HG03354 (cell line): ENCODE measurements around the gene GNAI2.

Experiments used
- ATAC-seq: cut with Tn5 transposase; IDR thresholded peaks from one replicate; pipeline ENCODE4 v1.9.1; 2021; ENCODE audit warnings: mild to moderate bottlenecking; ENCODE audit not compliant: unreplicated experiment, poor library complexity, severe bottlenecking

GNAI2 gene

DNA sequence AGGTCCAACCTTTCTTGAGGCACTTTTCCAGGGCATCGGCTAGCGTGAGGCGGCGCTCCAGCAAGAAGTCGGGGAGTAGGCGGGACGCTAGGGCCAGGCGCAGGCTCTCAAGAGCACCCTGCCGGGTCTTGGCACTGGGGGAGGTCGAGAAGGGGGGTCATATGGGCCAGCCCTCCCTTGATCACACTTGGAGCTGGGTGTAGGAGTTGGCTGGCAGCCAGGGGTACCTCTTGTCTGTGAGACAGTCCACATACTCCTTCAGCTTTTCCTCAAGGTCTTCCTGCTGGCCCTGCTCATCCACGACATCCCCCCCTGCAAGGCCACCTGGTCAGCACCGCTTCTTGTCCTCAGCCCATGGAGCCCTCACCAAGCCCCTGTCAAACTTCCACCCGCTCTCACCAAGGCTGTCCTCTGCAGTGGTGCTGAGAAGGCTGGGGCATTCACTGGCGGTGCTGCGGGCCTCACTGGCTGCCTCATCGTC, 54.2 kb downstream of the GNAI2 start:
- no peak for ATAC-seq

DNA sequence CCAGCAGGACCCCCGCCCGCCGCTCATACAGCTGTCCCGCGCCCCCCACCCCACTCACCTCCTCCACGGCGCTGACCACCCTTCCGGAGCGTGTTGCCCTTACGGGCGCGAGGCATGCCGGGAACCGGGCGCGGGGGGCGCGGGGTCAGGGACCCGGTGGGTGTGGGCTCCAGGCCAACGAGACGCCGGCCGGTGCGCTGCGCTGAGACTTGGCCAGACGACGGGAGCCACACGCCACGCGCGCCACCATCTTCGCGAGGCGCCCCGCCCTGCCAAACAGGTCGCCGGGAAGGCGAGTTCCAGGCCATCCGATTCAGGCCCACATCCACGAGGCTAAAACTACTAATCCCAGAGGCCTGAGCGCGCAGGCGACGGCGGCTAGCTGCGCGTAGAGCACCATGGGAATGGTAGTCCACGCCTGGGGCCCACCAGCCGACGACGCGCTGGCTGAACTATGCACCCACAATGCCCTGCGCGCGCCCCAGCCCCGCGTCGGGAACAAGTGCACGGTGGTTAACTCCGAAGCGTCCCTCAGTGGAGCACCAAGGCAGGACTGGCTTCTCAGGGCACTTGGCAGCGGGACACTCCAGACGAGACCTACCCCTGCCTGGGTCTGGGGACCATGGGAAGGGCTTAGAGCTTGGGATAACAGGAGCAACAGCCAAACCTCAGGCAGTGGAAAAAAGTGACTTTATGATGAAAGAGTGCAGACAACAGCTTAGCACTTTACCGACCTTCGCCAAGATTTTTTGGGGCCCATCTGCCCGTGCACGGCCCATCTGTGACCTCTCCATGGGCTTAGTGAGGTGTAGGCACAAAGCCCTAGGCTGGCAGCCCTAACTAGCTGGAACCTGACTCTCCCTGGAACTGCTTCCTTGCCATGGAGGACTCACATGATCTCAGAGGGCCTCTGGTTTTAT, 56.4 kb downstream of the GNAI2 start, which contains the start of gene IFRD2:
IFRD2 (minus strand) TSS at position 271 of the 920 bp plus-strand sequence; CDS start at position 116, 155 bp downstream.
- peak; percentile 95 for ATAC-seq

DNA sequence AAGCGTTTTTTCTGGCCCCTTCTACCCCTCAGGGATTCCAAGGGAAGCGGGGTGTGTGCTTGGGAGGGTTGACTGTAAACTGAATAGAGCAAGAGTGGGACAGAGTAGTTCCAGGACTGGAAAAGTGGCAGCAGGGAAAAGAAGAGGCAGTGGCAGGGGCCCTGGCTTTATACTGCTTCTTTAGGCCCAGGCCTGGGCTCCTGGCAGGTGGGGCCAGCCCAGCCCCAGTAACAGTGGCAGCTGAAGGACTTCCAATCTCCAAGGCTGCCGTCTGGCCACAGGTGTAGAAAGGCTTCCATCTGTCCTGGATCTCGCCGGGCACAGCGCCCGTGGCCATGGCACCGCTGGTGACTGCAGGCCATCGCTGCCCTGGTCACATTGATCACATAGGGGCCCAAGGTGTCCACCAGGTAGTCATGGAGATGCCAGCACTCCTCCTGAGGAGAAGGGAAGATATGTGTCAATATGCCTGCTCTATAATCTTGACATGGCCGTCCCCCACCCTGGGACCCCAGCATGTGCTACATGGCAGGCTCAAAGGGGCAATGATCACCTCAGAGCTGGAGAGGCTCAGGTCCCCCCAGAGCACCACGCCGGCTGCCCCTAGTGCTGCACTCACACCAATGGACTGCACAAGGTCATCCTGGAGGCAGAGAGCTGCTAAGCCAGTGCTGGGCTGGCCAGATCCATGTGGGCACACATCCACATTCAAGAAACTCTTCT, 57.2 kb downstream of the GNAI2 start:
- no peak for ATAC-seq

DNA sequence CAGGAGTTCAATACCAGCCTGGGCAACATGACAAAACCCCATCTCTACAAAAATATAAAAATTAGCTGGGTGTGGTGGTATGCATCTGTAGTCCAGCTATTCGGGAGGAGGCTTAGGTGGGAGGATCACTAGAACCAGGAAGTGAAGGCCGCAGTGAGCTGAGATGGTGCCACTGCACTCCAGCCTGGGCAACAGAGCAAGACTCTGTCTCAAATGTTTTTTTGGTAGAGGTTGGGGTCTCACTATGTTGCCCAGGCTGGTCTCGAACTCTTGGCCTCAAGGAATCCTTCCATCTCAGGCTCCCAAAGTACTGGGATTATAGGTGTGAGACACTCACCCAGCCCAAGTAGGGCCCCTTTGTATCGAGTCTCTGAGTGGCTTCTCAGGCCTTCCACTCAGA, 58.1 kb downstream of the GNAI2 start:
- ATAC-seq = no peak

DNA sequence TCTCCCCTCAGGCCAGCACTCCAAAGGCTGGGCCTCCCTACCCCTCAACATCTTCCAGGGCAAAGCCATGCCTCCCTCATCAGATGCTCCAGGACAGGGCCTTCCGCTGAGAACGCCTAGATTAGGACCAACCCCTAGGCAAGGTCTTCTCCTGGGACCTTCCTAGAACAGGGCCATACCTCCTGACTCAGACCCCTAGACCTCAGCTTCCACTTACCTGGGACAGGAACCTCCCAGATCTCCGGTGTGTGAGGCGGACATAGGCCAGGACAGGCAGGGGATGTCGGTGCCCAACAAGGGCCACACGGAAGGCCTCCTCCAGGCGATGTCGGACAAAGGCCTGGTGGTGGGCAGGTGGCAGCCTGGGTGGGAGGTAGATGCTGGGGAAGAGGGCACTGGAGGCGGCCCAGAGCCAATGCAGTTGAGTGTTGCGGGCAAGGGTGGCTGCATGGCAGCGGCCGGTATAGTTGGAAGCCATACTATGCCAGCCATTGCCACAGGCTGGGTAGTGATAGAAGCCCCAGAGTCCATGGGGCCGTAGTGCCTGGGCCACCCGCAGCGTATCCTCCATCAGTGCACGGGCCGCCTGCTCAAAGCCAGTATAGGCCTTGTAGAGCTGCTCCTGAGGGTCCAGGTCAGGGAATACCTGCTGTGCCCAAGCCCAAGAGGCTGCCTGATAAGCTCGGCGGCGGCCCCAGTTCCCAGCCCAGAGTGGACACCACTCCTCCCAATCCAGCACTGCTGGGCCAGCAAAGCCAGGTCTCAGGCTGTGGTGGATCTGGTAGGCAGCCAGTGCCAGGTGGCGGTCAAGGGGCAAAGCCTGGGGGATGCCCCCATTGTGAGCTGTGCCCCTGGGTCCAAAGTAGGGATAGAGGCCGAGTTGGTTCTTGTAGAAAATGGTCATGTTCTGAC, 58.7 kb downstream of the GNAI2 start:
- ATAC-seq = no peak

DNA sequence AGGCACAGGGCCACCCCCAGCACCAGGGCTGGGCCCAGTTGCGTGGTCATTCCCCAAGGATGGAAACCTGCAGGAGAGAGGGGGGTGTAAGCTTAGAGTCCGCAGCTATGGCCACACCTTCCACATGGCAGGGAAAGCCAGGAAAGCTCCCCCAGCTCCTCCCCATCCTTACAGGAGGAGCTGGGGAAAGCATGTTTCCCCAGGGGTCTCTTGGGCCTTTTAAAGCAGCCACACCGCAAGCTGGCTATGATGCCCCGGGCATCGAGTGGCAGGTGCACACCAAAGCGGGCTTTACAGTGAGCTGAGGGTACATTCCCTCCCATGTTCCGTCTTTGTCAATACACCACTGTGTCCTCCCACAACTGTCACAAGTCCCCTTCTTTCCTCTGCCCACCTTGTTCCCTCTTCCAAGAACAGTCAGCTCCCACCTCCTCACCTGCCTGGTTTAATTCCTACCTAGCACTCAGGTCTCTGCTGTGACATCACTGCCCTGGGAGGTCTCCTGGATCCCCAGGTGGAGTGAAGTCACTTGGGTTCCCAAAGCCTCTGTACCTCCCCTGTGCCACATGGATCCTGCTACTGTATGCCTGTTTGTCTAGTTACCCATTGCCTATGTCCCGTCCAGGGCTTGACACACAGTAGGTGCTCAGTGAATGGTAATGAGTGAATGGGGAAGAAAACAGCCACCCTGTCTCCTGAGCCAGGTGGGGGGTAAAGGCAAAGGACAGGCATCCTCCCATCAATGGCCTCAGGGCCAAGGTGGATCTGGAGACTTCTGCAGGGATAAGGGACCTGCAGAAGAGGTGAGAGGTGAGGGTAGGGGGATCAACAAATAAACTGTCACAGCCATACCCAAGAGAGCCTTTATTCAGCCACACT, 59.8 kb downstream of the GNAI2 start:
- no peak for ATAC-seq

DNA sequence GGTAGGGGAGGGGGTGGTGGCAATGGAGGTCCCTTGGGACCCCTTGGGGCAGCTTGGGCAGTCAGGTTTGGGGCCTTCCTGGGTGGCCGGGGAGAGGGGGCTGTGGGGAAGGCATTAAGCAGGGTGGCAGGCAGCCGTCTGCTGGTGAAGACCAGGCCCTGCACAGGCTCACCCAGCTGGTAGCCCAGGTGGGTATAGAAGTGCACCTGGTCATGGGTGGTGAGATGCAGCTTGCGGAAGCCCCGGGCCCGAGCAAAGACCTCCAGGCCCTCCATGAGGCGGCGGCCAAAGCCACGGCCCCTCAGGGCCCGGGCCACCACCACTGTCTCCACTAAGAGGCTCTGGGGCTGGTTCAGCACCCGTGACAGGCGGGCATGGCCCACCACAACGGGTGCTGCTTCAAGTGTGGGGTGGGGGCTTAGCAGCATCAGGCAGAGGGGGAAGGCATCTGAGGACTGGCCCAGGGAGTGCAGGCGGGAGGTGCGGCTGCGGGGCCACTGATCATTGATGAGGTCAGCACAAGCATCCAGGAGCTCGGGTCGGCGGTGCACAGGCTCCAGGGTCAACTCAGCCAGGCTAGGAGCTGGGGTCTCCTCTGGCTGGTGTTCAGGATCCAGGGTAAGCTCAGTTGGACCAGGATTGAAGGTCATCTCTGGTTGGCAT, 60.8 kb downstream of the GNAI2 start:
- ATAC-seq = no peak

DNA sequence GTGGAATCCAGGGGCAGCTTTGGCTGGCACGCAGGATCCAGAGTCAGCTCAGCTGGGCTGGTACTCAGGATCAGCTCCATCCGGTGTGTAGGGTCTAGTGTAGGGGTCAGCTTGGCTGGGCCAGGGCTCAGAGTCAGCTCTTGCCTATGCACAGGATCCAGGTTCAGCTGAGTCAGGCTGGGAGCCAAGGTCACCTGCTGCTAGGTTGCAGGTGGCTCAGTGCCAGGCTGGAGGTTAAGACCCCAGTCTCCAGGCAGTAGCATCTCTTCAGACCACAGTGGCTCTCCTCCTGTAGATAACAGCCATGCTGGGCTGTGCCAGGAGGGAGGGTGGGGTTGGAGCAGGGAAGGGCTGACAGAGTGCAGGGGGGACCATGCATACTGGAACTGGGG, 61.4 kb downstream of the GNAI2 start:
- ATAC-seq = no peak

DNA sequence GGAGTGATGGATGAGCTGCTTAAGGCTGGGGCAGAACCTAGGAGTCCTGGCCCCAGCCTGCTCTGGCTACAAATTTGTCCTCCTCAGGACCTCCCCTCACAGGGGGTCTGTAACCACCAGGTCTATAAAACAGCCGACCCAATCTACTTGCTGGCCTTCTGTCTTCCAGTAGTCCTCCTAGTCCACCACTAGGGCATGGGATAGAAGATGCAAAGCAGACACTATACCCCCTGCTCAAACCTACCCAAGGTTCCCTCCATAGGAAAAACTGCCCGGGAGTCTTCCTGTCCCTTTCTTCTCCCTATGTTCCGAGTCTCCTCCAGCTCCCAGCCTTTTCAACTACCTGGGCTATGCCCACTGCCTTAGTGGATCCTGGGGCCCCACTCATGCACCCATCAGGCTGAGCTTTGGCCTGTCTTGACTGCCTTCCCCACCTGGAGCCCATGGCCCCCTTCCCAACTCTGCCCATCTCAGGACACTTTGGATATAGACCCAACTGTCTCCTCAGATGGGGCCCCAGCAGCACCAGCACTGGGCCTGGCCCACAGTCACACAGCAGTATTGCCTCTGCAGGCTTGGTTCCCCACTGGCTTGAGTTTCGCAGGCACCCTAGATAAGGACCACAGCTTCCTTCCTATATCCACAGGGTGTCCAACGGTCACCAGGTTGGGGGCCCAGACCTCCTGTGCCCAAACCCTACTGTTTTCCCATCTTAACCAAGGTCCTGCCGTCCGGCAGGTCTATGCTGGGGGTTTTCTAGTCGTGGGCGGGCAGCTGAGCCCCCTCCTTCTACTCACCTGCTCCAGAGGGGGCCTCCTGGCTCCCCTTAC, 62.1 kb downstream of the GNAI2 start:
- no peak for ATAC-seq

DNA sequence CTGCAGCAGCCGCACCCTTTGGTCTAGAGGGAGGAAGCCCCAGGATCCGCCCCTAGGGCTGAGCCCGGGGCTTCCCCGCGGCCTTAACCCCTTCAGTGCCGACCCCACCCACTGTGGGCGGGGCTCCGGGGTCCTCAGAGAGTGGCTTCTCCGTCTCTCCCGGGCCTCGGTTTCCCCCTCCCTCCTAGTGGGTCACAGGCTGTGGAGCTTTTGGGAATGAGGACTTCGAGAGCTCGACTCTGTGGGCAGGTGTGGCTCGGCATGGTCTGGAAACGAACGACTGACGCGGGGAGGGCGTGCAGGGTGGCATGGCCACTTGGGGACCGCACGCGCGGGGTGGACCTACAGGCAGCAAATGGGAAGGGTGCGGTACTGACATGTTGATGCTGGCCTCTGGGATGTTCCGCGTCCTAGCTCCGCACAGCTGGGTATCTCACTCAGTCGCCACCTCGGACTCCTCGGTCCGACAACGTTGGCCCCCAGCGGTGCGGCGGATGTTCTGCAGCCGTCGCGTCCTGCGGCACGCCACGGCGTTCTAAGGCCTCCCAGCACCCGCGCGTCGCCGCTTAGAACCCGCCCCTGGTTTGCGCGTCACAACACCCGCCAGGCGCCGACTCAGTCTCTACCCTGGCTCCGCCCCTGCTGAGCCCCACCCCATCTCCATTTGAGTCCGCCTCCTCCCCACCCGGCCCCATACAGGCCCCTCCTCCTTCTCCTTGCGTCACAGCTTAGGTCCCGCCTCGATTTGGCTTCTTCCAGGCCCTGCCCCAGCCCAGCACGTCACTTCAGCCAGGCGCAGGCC, 63.0 kb downstream of the GNAI2 start, which contains the start of the genes HYAL3 and NAA80:
HYAL3 (minus strand) TSS at position 570 of the 802 bp plus-strand sequence. CDS start 3,803 bp downstream, outside the sequence.
NAA80 (minus strand) TSS at position 570 of the 802 bp plus-strand sequence. CDS start 1,942 bp downstream, outside the sequence.
- ATAC-seq = peak; percentile 89

DNA sequence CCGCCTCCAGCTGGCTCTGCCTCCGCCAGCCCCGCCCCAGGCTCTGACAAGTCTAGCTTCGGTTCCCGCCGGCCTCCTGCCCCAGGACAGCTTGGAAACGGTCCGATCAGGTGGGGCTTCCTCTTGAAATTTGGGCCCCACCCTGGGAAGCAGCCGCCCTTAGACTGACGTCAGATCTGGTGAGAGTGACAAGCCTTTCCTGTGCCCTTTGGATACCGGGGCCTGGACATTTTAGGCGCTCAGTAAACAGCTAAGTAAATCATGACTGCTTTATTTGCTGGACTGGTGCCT, 63.6 kb downstream of the GNAI2 start:
- no peak for ATAC-seq

DNA sequence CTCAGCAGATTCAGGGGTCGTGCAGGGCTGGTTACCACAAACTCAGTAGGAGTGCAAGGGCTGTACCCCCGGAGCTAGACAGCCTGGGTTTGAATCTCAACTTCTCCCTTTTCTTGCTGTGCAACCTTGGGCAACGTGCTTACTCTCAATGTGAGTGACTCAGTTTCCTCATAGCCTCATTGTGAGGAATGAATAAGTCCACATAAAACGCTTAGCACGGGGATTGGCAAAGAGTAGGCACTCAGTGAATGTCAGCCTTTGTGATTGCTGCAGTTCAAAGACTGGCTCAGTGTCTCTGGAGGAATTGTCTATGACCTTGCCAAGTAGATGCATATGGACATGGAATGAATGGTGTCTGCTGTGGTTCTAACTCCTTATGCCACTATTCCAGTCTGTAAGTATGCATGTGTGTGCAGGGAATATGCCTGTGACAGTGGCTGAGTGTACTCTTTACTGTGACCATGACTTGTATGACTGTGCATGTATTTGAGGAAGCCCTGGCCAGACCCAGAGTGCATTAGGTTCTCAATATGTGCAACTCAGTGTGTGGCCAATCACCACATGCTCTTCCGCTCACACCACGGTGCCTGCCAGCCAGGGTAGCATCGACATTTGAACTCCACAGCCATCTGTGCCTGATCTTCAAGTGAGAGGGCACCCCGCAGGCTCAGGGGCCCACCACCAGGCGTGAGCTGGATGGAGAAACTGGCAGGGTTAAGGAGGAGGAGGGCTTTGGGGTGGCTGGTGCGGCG, 64.1 kb downstream of the GNAI2 start:
- no peak for ATAC-seq

DNA sequence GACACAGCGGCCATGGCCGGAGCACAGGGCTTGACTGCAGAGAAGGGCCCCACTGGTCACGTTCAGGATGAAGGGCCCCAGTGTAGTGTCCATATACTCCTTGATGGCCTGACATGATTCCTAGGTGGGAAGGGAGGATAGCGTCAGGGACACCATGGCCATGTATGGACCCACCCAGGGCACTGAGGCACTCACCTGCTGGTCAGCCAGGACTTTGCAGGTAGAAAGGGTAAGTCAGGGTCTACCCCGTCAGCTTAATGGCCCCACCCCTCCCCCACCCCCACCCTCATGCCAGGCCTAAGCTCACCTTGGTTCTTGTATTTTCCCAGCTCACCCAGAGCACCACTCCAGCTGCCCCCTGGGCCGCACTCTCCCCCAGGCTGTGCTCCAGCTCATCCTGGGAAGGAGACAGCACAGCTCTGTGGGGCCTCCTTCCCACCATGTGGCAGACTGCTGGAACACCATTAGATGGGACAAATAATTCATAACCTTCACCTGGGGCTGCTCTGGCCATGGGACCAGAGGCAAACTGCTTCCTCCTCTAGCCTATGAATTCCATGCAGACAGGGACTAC, 64.8 kb downstream of the GNAI2 start:
- ATAC-seq = no peak

DNA sequence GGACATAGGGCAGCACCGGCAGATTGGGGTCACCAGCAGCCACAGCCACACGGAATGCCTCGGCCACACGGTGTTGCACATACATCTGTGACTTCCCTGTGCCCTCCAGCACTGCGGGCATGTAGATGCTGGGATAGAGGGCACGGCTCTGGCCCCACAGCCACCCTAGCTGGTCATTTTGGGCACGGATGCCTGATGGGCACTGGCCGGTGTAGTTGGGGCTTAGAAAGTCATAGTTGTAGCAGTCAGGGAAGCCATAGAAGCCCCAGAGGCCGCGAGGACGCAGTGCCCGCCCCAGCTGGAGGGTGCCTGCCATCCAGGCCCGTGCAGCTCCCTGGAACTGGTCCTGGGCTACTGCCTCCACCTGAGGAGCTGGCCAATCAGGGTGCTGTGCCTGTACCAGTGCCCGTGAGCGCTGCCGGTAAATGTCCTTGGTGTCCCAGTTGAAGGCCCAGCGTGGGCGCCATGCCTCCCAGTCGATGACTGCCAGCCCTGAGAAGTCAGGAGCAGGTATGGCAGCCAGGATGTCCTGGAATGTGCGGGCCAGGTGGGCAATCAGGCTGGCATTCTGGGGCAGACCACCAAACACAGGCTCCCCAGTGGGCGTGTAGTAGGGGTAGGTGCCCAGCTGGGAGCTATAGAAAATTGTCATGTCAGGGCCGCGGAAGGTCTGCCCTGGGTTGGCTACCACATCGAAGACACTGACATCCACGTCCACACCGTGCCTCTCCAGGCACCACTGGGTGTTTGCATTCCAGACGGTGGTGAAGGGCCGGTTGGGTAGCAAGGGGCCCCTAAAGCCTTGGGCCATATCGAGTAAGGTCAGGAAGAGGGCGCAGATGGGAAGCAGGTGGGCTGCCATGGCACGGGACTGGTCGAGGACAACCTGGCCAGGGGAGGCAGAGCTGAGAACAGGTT, 66.3 kb downstream of the GNAI2 start:
- no peak for ATAC-seq
